H9 (cell line): ENCODE data around the gene DLG2. TPM values are rescaled to one million over a fixed set of nuclear protein-coding genes. Genes with fewer than 3 reads are reported as not detected.

Source experiments
- DNase-seq: peaks from one replicate; pipeline ENCODE4 v3.0.0-alpha.2; 2017
- H2AFZ ChIP-seq: one replicate; pipeline ENCODE4 v1.6.1; 2013; ENCODE audit warnings: mild to moderate bottlenecking, low read length, control low read depth, moderate library complexity
- H2AK5ac ChIP-seq: 2 replicates; pipeline ENCODE4 v1.6.1; 2013; ENCODE audit warnings: low read length, control low read depth, mixed read lengths; ENCODE audit not compliant: insufficient read length
- H2BK120ac ChIP-seq: one replicate; pipeline ENCODE4 v1.6.1; 2013; ENCODE audit warnings: low read depth, mild to moderate bottlenecking, low read length, control low read depth, inconsistent platforms; ENCODE audit not compliant: poor library complexity, severe bottlenecking
- H2BK12ac ChIP-seq: 2 replicates; pipeline ENCODE4 v1.6.1; 2013; ENCODE audit warnings: low read length, control low read depth, mixed read lengths, low read depth; ENCODE audit not compliant: insufficient read length
- H2BK15ac ChIP-seq: 2 replicates; pipeline ENCODE4 v1.6.1; 2013; ENCODE audit warnings: low read depth, low read length, control low read depth
- H2BK20ac ChIP-seq: one replicate; pipeline ENCODE4 v1.6.1; 2013; ENCODE audit warnings: low read depth, mild to moderate bottlenecking, low read length, control low read depth, inconsistent platforms; ENCODE audit not compliant: poor library complexity, severe bottlenecking
- H2BK5ac ChIP-seq: 2 replicates; pipeline ENCODE4 v1.6.1; 2013; ENCODE audit warnings: low read length, control low read depth, mixed read lengths; ENCODE audit not compliant: insufficient read length
- H3K14ac ChIP-seq: 2 replicates; pipeline ENCODE4 v1.6.1; 2013; ENCODE audit warnings: low read length, control low read depth; ENCODE audit not compliant: insufficient read depth
- H3K18ac ChIP-seq: 2 replicates; pipeline ENCODE4 v1.6.1; 2013; ENCODE audit warnings: low read depth, mild to moderate bottlenecking, mixed read lengths, low read length, control low read depth; ENCODE audit not compliant: insufficient read length
- H3K23ac ChIP-seq: 2 replicates; pipeline ENCODE4 v1.6.1; 2013; ENCODE audit warnings: low read length, control low read depth, mixed read lengths, low read depth; ENCODE audit not compliant: insufficient read length
- H3K23me2 ChIP-seq: 2 replicates; pipeline ENCODE4 v1.6.1; 2013; ENCODE audit warnings: low read depth, mild to moderate bottlenecking, mixed read lengths, low read length, control low read depth; ENCODE audit not compliant: insufficient read length, poor library complexity, severe bottlenecking
- H3K27ac ChIP-seq: 2 replicates; pipeline ENCODE4 v1.5.1; 2013; ENCODE audit warnings: low read length, control low read depth, mixed read lengths, low read depth; ENCODE audit not compliant: insufficient read length
- H3K27me3 ChIP-seq: 2 replicates; pipeline ENCODE4 v1.6.1; 2013; ENCODE audit warnings: low read length, control low read depth, inconsistent platforms; ENCODE audit not compliant: insufficient read depth
- H3K4ac ChIP-seq: 2 replicates; pipeline ENCODE4 v1.6.1; 2013; ENCODE audit warnings: low read depth, mild to moderate bottlenecking, control low read depth, inconsistent platforms, low read length, moderate library complexity
- H3K4me1 ChIP-seq: 2 replicates; pipeline ENCODE4 v1.6.1; 2013; ENCODE audit warnings: low read length, control low read depth, inconsistent platforms; ENCODE audit not compliant: insufficient read depth
- H3K4me2 ChIP-seq: 2 replicates; pipeline ENCODE4 v1.6.1; 2013; ENCODE audit warnings: low read length, control low read depth, mixed read lengths; ENCODE audit not compliant: insufficient read length, insufficient read depth
- H3K56ac ChIP-seq: 2 replicates; pipeline ENCODE4 v1.6.1; 2013; ENCODE audit warnings: low read depth, mild to moderate bottlenecking, mixed read lengths, low read length, control low read depth; ENCODE audit not compliant: insufficient read length
- H3K79me1 ChIP-seq: 2 replicates; pipeline ENCODE4 v1.6.1; 2013; ENCODE audit warnings: low read depth, mild to moderate bottlenecking, moderate library complexity, low read length, control low read depth, inconsistent platforms; ENCODE audit not compliant: insufficient read depth, poor library complexity, severe bottlenecking
- H3K79me2 ChIP-seq: 2 replicates; pipeline ENCODE4 v1.6.1; 2013; ENCODE audit warnings: low read length, control low read depth, inconsistent platforms; ENCODE audit not compliant: insufficient read depth
- H3K9ac ChIP-seq: 2 replicates; pipeline ENCODE4 v1.6.1; 2013; ENCODE audit warnings: low read length, control low read depth, mixed read lengths; ENCODE audit not compliant: insufficient read length; ENCODE audit errors: extremely low read depth
- H3K9me3 ChIP-seq: one replicate; pipeline ENCODE4 v1.6.1; 2013; ENCODE audit warnings: low read depth, low read length, inconsistent platforms; ENCODE audit not compliant: control insufficient read depth
- H3T11ph ChIP-seq: one replicate; pipeline ENCODE4 v1.6.1; 2013; ENCODE audit warnings: mild to moderate bottlenecking, low read length, control low read depth, inconsistent platforms
- H4K20me1 ChIP-seq: one replicate; pipeline ENCODE4 v1.6.1; 2013; ENCODE audit not compliant: control insufficient read depth, insufficient read length, insufficient read depth
- H4K5ac ChIP-seq: 2 replicates; pipeline ENCODE4 v1.6.1; 2013; ENCODE audit warnings: low read depth, mild to moderate bottlenecking, mixed read lengths, low read length, control low read depth; ENCODE audit not compliant: insufficient read length
- H4K8ac ChIP-seq: replicated peaks from 2 replicates; pipeline ENCODE4 v1.6.1; 2013; ENCODE audit warnings: low read length, control low read depth, mixed read lengths, low read depth; ENCODE audit not compliant: insufficient read length
- H4K91ac ChIP-seq: 2 replicates; pipeline ENCODE4 v1.6.1; 2013; ENCODE audit warnings: low read depth, mild to moderate bottlenecking, moderate library complexity, mixed read lengths, low read length, control low read depth; ENCODE audit not compliant: insufficient read length
- H3K27ac Mint-ChIP-seq, 3 experiments: 2 replicates in 2 of 3; 3 replicates in 1 of 3; pipeline ENCODE4 v1.8.0; 2020 to 2021; ENCODE audit warnings: mixed read lengths in 3 of 3, mild to moderate bottlenecking in 1 of 3, moderate library complexity in 1 of 3
- H3K27me3 Mint-ChIP-seq: 2 replicates; pipeline ENCODE4 v1.8.0; 2021; ENCODE audit warnings: low read depth, mild to moderate bottlenecking, moderate library complexity, mixed read lengths
- H3K36me3 Mint-ChIP-seq, 3 experiments: 2 replicates in 2 of 3; 3 replicates in 1 of 3; pipeline ENCODE4 v1.8.0; 2020 to 2021; ENCODE audit warnings: low read depth in 3 of 3, mixed read lengths in 3 of 3; ENCODE audit not compliant: insufficient read depth in 1 of 3
- H3K4me1 Mint-ChIP-seq, 2 experiments: 2 replicates each; pipeline ENCODE4 v1.8.0; 2020; ENCODE audit warnings: mixed read lengths in 2 of 2
- H3K4me3 Mint-ChIP-seq, 2 experiments: 2 replicates in 1 of 2; 3 replicates in 1 of 2; pipeline ENCODE4 v1.8.0; 2020 to 2021; ENCODE audit warnings: mild to moderate bottlenecking in 2 of 2, mixed read lengths in 2 of 2, moderate library complexity in 1 of 2
- H3K9me3 Mint-ChIP-seq, 2 experiments: 2 replicates in 1 of 2; 3 replicates in 1 of 2; pipeline ENCODE4 v1.8.0; 2020; ENCODE audit warnings: mild to moderate bottlenecking in 2 of 2, mixed read lengths in 2 of 2, moderate library complexity in 1 of 2
- CTCF ChIP-seq: fragments of 200-600 bp; sonication (generic); conservative IDR thresholded peaks from 3 replicates; pipeline ENCODE4 v1.8.0; 2021; ENCODE audit warnings: antibody characterized with exemption, mild to moderate bottlenecking
- WGBS: extraction: QIAGEN DNeasy Blood & Tissue Kit; methylation state at CpG from one replicate; pipeline ENCODE4 v1.1.7; 2013; ENCODE audit warnings: missing lambda C conversion rate, low lambda C conversion rate, mixed read lengths; ENCODE audit not compliant: insufficient read length; ENCODE audit errors: extremely low coverage; 5-methylcytosine and 5-hydroxymethylcytosine counted together
- total RNA-seq: library from RNA; stranded (reverse); gene quantifications from 2 replicates; pipeline ENCODE4 v1.2.1, GENCODE V29; 2021

Gene DLG2
- total RNA-seq, 1 experiment from 2014 or later, result 8.0 TPM

DNA sequence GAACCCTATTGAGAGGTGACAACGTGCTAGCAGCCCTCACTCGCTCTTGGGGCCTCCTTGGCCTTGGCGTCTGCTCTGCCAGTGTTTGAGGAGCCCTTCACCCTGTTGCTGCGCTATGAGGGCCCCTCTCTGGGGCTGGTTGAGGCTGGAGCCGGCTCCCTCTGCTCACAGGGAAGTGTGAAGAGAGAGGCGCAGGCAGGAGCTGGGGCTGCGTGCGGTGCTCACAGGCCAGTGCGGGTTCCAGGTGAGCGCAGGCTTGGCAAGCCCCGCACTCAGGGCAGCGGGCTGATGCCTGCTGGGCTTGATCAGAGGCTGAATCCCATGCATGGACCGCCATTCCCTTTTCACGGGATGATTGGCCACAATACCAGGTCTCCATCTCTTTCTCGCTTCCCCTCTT lies 90.7 kb downstream of the DLG2 start:
- Histone ChIP-seq H4K5ac (no peak overlapping the region), H3K4ac (no peak overlapping the region), H3K9ac (no peak overlapping the region), H3K4me1 (peaks cover under 1% of the 10 kb centered on the region; the same call in 1 of the 2 replicates), H4K91ac (no peak overlapping the region), H2BK5ac (no peak overlapping the region), H3K79me2 (no peaks in the 10 kb centered on the region), H2BK120ac (no peak overlapping the region), H3K79me1 (no peaks in the 10 kb centered on the region), H2BK20ac (no peak overlapping the region), H3K23me2 (no peaks in the 10 kb centered on the region), H3K4me2 (no peak overlapping the region), H2AFZ (no peak overlapping the region), H4K8ac (no peak overlapping the region), H3K23ac (no peak overlapping the region), H2AK5ac (no peak overlapping the region), H4K20me1 (no peaks in the 10 kb centered on the region), H3K9me3 (no peaks in the 10 kb centered on the region), H3K18ac (no peak overlapping the region), H3K14ac (no peak overlapping the region), H2BK15ac (no peak overlapping the region), H3K56ac (no peak overlapping the region), H3T11ph (no peak overlapping the region), H3K27me3 (no peaks in the 10 kb centered on the region), H3K27ac (no peak overlapping the region), H2BK12ac (no peak overlapping the region)
- no peak for DNase-seq
- H3K4me1 Mint-ChIP-seq, result peaks cover 18 to 24% of the 10 kb centered on the region in 2 experiments
- no peak overlapping the region for H3K27ac Mint-ChIP-seq
- TF ChIP-seq CTCF, result no peak
- H3K27me3 Mint-ChIP-seq, result no peaks in the 10 kb centered on the region
- H3K4me3 Mint-ChIP-seq, result no peak overlapping the region
- H3K36me3 Mint-ChIP-seq, result peaks cover 25 to 31% (median 27%) of the 10 kb centered on the region in 3 experiments
- no CpG with 5 or more reads among the region's 15 CpGs for WGBS
- peaks cover 12 to 19% of the 10 kb centered on the region in 2 experiments; a peak in 4 of 5 replicates for H3K9me3 Mint-ChIP-seq
